Panc1 (cell line): ENCODE data around the gene OSTF1. TPM values are rescaled to one million over a fixed set of nuclear protein-coding genes. Genes with fewer than 3 reads are reported as not detected.

ENCODE experiments used
- ATAC-seq: fragments of 200-7000 bp; cut with Tn5 transposase; 2 replicates; pipeline ENCODE4 v1.9.1; 2020; ENCODE audit warnings: mild to moderate bottlenecking, moderate library complexity
- BruUV-seq: library from RNA; stranded (reverse); fragments of 400-500 nt; replicated peaks from 2 replicates; lab custom pipeline; 2021; lab: Mats Ljungman, UMichigan
- CTCF ChIA-PET: fragments of 300-600 bp; sonication (Branson Sonifier 250); formaldehyde crosslinking; loops from one replicate; lab custom pipeline; 2022; ENCODE audit warnings: antibody characterized with exemption; lab: Charles Lee
- POLR2A ChIA-PET: fragments of 300-600 bp; sonication (Branson Sonifier 250); formaldehyde crosslinking; loops from one replicate; lab custom pipeline; 2022; ENCODE audit warnings: antibody characterized with exemption; lab: Charles Lee
- DNase-seq: peaks from one replicate; pipeline ENCODE4 v3.0.0-alpha.2; 2010; ENCODE audit warnings: low read depth, low spot score
- H3K27ac ChIP-seq: 2 replicates; pipeline ENCODE4 v1.5.1; 2011; ENCODE audit warnings: mild to moderate bottlenecking, low read length, inconsistent platforms
- H3K27me3 ChIP-seq: fragments of 200-500 bp; sonication (Bioruptor generic); 2 replicates; pipeline ENCODE4 v1.6.0; 2014; ENCODE audit warnings: low read length, inconsistent platforms; ENCODE audit not compliant: control insufficient read depth, insufficient read depth
- H3K36me3 ChIP-seq: fragments of 200-500 bp; sonication (Bioruptor generic); 2 replicates; pipeline ENCODE4 v1.5.1; 2014; ENCODE audit warnings: inconsistent platforms, mild to moderate bottlenecking, low read length, moderate library complexity; ENCODE audit not compliant: control insufficient read depth, insufficient read depth
- H3K4me1 ChIP-seq: 2 replicates; pipeline ENCODE4 v1.5.1; 2011; ENCODE audit warnings: inconsistent platforms, mild to moderate bottlenecking, low read length, moderate library complexity; ENCODE audit not compliant: control insufficient read depth, insufficient read depth
- H3K4me3 ChIP-seq, 2 experiments: 2 replicates each; pipeline ENCODE4 v1.5.1; 2011 to 2012; ENCODE audit warnings: low read depth in 2 of 2, low read length in 2 of 2, mild to moderate bottlenecking in 2 of 2, inconsistent platforms in 1 of 2, moderate library complexity in 1 of 2
- H3K9me3 ChIP-seq: fragments of 200-500 bp; sonication (Bioruptor generic); 2 replicates; pipeline ENCODE4 v1.5.1; 2014; ENCODE audit warnings: low read depth, mild to moderate bottlenecking, inconsistent platforms, low read length, moderate library complexity; ENCODE audit not compliant: control insufficient read depth, insufficient read depth
- CTCF ChIP-seq: fragments of 450-650 bp; IDR thresholded peaks from 2 replicates; pipeline ENCODE4 v1.5.1; 2017; ENCODE audit warnings: mild to moderate bottlenecking
- POLR2AphosphoS5 ChIP-seq: IDR thresholded peaks from 2 replicates; pipeline ENCODE4 v1.6.1; 2012; ENCODE audit warnings: mild to moderate bottlenecking, low read depth, low read length, moderate library complexity
- SIN3A ChIP-seq: IDR thresholded peaks from 2 replicates; pipeline ENCODE4 v1.6.1; 2012; ENCODE audit warnings: low read depth, mild to moderate bottlenecking, low read length, moderate library complexity, borderline replicate concordance; ENCODE audit not compliant: insufficient read depth
- TCF7L2 ChIP-seq: IDR thresholded peaks from 2 replicates; pipeline ENCODE4 v1.6.1; 2011; ENCODE audit warnings: mild to moderate bottlenecking, low read depth, low read length, inconsistent platforms
- in situ Hi-C: cut with HindIII; loops from 2 replicates; pipeline ENCODE4 v1.10.0; 2016; ENCODE audit warnings: low sequenced_read_pairs, low pct_unique_long_range_greater_than_20kb
- intact Hi-C: fragments of 100-400 bp; cut with micrococcal nuclease; formaldehyde crosslinking; loops from one replicate; pipeline ENCODE4 v1.10.0; 2022; ENCODE audit not compliant: unreplicated experiment
- total RNA-seq: library from RNA; stranded (reverse); gene quantifications from one replicate; pipeline ENCODE4 v1.2.1, GENCODE V29; 2021; ENCODE audit not compliant: unreplicated experiment
- TF ChIP-seq, protein P1 (sequence below), 2 experiments: IDR thresholded peaks; 2 replicates each; pipeline ENCODE4 v1.6.1; 2011 to 2012; ENCODE audit warnings: low read depth in 2 of 2, control low read depth in 1 of 2, low read length in 1 of 2, mild to moderate bottlenecking in 1 of 2, moderate library complexity in 1 of 2; ENCODE audit not compliant: insufficient read depth in 1 of 2

Gene OSTF1
- total RNA-seq, 1 experiment from 2014 or later: 24.6 TPM

GRCh38 chr9:75139201-75139600, 50.9 kb downstream of the OSTF1 start:
- H3K9me3 ChIP-seq: no peaks in the 10 kb centered on the region
- no peak overlapping the region for H3K27ac ChIP-seq
- no peaks in the 10 kb centered on the region for H3K27me3 ChIP-seq
- intact Hi-C loops (no loop called here), in situ Hi-C loops (no loop called here)
- ChIA-PET POLR2A (no interaction called here), CTCF (no interaction called here)
- DNase-seq (no peak), ATAC-seq (no peak)
- H3K4me1 ChIP-seq: no peaks in the 10 kb centered on the region
- no peaks in the 10 kb centered on the region for H3K36me3 ChIP-seq
- H3K4me3 ChIP-seq: no peak overlapping the region
- BruUV-seq: no TSS peak
- TF ChIP-seq CTCF: no peak
- no peak for TF ChIP-seq SIN3A
- no peak for TF ChIP-seq POLR2AphosphoS5
- TF ChIP-seq, protein P1, sequence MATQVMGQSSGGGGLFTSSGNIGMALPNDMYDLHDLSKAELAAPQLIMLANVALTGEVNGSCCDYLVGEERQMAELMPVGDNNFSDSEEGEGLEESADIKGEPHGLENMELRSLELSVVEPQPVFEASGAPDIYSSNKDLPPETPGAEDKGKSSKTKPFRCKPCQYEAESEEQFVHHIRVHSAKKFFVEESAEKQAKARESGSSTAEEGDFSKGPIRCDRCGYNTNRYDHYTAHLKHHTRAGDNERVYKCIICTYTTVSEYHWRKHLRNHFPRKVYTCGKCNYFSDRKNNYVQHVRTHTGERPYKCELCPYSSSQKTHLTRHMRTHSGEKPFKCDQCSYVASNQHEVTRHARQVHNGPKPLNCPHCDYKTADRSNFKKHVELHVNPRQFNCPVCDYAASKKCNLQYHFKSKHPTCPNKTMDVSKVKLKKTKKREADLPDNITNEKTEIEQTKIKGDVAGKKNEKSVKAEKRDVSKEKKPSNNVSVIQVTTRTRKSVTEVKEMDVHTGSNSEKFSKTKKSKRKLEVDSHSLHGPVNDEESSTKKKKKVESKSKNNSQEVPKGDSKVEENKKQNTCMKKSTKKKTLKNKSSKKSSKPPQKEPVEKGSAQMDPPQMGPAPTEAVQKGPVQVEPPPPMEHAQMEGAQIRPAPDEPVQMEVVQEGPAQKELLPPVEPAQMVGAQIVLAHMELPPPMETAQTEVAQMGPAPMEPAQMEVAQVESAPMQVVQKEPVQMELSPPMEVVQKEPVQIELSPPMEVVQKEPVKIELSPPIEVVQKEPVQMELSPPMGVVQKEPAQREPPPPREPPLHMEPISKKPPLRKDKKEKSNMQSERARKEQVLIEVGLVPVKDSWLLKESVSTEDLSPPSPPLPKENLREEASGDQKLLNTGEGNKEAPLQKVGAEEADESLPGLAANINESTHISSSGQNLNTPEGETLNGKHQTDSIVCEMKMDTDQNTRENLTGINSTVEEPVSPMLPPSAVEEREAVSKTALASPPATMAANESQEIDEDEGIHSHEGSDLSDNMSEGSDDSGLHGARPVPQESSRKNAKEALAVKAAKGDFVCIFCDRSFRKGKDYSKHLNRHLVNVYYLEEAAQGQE (IDR thresholded peaks at IDR 0.05; ENCODE audit: insufficient read depth in 1 of 2, low read depth in 2 of 2, low read length in 1 of 2): no peak
- TF ChIP-seq TCF7L2: no peak

- in situ Hi-C loops: no loop called here
- H3K27ac ChIP-seq: no peak overlapping the region
- no peaks in the 10 kb centered on the region for H3K9me3 ChIP-seq
- ATAC-seq (no peak), DNase-seq (no peak)
- no peaks in the 10 kb centered on the region for H3K36me3 ChIP-seq
- intact Hi-C loops: no loop called here
- POLR2A ChIA-PET: no interaction called here
- no TSS peak for BruUV-seq
- no peak overlapping the region for H3K4me3 ChIP-seq
- CTCF ChIA-PET: no interaction called here
- no peaks in the 10 kb centered on the region for H3K4me1 ChIP-seq
- TF ChIP-seq, protein P1 (IDR thresholded peaks at IDR 0.05; ENCODE audit: insufficient read depth in 1 of 2, low read depth in 2 of 2, low read length in 1 of 2): no peak
- TF ChIP-seq SIN3A (no peak), CTCF (no peak), TCF7L2 (no peak), POLR2AphosphoS5 (no peak)
- no peaks in the 10 kb centered on the region for H3K27me3 ChIP-seq
Measured at GRCh38 chr9:75140261-75140660, 51.9 kb downstream of the OSTF1 start.
